Endothelial cell of umbilical vein (primary cell): ENCODE measurements around the gene SH3GL3. TPM values are rescaled to one million over a fixed set of nuclear protein-coding genes. Genes with fewer than 3 reads are reported as not detected.

Experiments
- BruUV-seq: library from RNA; stranded (reverse); fragments of 400-500 nt; replicated peaks from 2 replicates; lab custom pipeline; 2021; lab: Mats Ljungman, UMichigan
- CTCF ChIA-PET: fragments of 300-600, 350-600 bp; sonication (Branson Sonifier 250); formaldehyde crosslinking; loops from one replicate; lab custom pipeline; 2021; ENCODE audit warnings: antibody characterized with exemption, inconsistent platforms; lab: Charles Lee
- POLR2A ChIA-PET: fragments of 300-600, 350-600 bp; sonication (Branson Sonifier 250); formaldehyde crosslinking; loops from one replicate; lab custom pipeline; 2021; ENCODE audit warnings: antibody characterized with exemption, inconsistent platforms; lab: Charles Lee
- DNase-seq: peaks from one replicate; pipeline ENCODE4 v3.0.0-alpha.2; 2011; ENCODE audit warnings: low read depth, low spot score
- FAIRE-seq: peaks from 2 replicates; lab custom pipeline; 2011; peaks lifted over from hg19 to GRCh38; lab: Jason Lieb, UNC
- H2AFZ ChIP-seq: 2 replicates; pipeline ENCODE4 v1.6.0; 2012; ENCODE audit warnings: low read depth, low read length, control low read depth, inconsistent platforms
- H3K27ac ChIP-seq: 2 replicates; pipeline ENCODE4 v1.5.1; 2011; ENCODE audit warnings: low read depth, mild to moderate bottlenecking, control low read depth, low read length, moderate library complexity; ENCODE audit not compliant: insufficient read depth
- H3K27me3 ChIP-seq, 2 experiments: 2 replicates each; pipeline versions ENCODE4 v1.6.0 to v1.6.1; 2011; ENCODE audit warnings: low read length in 2 of 2, mixed read lengths in 1 of 2; ENCODE audit not compliant: control insufficient read depth in 2 of 2, insufficient read depth in 2 of 2
- H3K36me3 ChIP-seq, 2 experiments: 2 replicates in 1 of 2; 3 replicates in 1 of 2; pipeline ENCODE4 v1.5.1; 2011; ENCODE audit warnings: low read length in 2 of 2, mild to moderate bottlenecking in 1 of 2, moderate library complexity in 1 of 2; ENCODE audit not compliant: control insufficient read depth in 2 of 2, insufficient read depth in 2 of 2; ENCODE audit errors: extremely low read depth in 1 of 2
- H3K4me1 ChIP-seq: 3 replicates; pipeline ENCODE4 v1.5.1; 2011; ENCODE audit warnings: mild to moderate bottlenecking, low read length; ENCODE audit not compliant: control insufficient read depth, insufficient read depth; ENCODE audit errors: extremely low read depth
- H3K4me2 ChIP-seq: 2 replicates; pipeline ENCODE4 v1.6.1; 2011; ENCODE audit warnings: low read length, control low read depth, mixed read lengths; ENCODE audit not compliant: insufficient read depth
- H3K4me3 ChIP-seq, 3 experiments: fragments of 200-600 bp in 1 of 3; sonication (generic), shearing (Covaris generic) in 1 of 3; replicated peaks in 1 of 3; 2 replicates each; pipeline ENCODE4 v1.5.1; 2011 to 2016; ENCODE audit warnings: control low read depth in 3 of 3, low read length in 3 of 3, mild to moderate bottlenecking in 2 of 3, inconsistent platforms in 1 of 3, low read depth in 1 of 3, moderate library complexity in 1 of 3; ENCODE audit not compliant: insufficient read depth in 1 of 3
- H3K79me2 ChIP-seq: 2 replicates; pipeline ENCODE4 v1.6.0; 2012; ENCODE audit warnings: low read length, inconsistent platforms; ENCODE audit not compliant: control insufficient read depth, insufficient read depth
- H3K9ac ChIP-seq: replicated peaks from 2 replicates; pipeline ENCODE3; 2011; ENCODE audit warnings: low read length, control low read depth; ENCODE audit not compliant: insufficient read depth; ENCODE audit errors: extremely low read depth
- H3K9me1 ChIP-seq: replicated peaks from 3 replicates; pipeline ENCODE4 v1.6.0; 2011; ENCODE audit warnings: mild to moderate bottlenecking, low read length; ENCODE audit not compliant: control insufficient read depth, insufficient read depth; ENCODE audit errors: extremely low read depth
- H3K9me3 ChIP-seq: replicated peaks from 2 replicates; pipeline ENCODE4 v1.5.1; 2012; ENCODE audit warnings: low read length, inconsistent platforms; ENCODE audit not compliant: control insufficient read depth, insufficient read depth
- H4K20me1 ChIP-seq: replicated peaks from 2 replicates; pipeline ENCODE3; 2011; ENCODE audit warnings: mild to moderate bottlenecking, low read length; ENCODE audit not compliant: control insufficient read depth, insufficient read depth; ENCODE audit errors: extremely low read depth
- EZH2 ChIP-seq: IDR thresholded peaks from 2 replicates; pipeline ENCODE4 v1.6.1; 2012; ENCODE audit warnings: borderline replicate concordance, low read depth, mild to moderate bottlenecking, moderate library complexity, low read length, inconsistent platforms; ENCODE audit not compliant: severe bottlenecking
- FOS ChIP-seq: IDR thresholded peaks from 2 replicates; pipeline ENCODE4 v1.6.1; 2011; ENCODE audit warnings: mild to moderate bottlenecking, low read length, moderate library complexity, borderline replicate concordance; ENCODE audit not compliant: insufficient read depth
- GATA2 ChIP-seq: IDR thresholded peaks from 2 replicates; pipeline ENCODE4 v1.7.0; 2011; ENCODE audit warnings: low read depth, mild to moderate bottlenecking, moderate library complexity, mixed read lengths, low read length; ENCODE audit not compliant: insufficient read length, insufficient read depth
- JUN ChIP-seq: IDR thresholded peaks from 2 replicates; pipeline ENCODE4 v1.6.1; 2011; ENCODE audit warnings: borderline replicate concordance, low read depth; ENCODE audit not compliant: insufficient read length, insufficient read depth
- MAX ChIP-seq: IDR thresholded peaks from 2 replicates; pipeline ENCODE4 v1.6.1; 2011; ENCODE audit not compliant: insufficient read depth, insufficient read length
- MYC ChIP-seq: IDR thresholded peaks from one replicate; pipeline ENCODE4 v1.6.1; 2011; ENCODE audit warnings: mild to moderate bottlenecking, low read depth, low read length
- POLR2A ChIP-seq: IDR thresholded peaks from 2 replicates; pipeline ENCODE4 v1.6.1; 2012; ENCODE audit warnings: low read depth, mild to moderate bottlenecking, control low read depth, low read length
- POLR2AphosphoS5 ChIP-seq: IDR thresholded peaks from 2 replicates; pipeline ENCODE4 v1.6.1; 2012; ENCODE audit warnings: low read depth, mild to moderate bottlenecking, control low read depth, low read length, moderate library complexity; ENCODE audit not compliant: insufficient read depth
- dilution Hi-C: fragments of 300-500 bp; cut with MboI; formaldehyde crosslinking; loops from one replicate; pipeline ENCODE4 v1.15.0; 2019; ENCODE audit warnings: low sequenced_read_pairs; ENCODE audit not compliant: extremely low pct_ligation_motif_present
- intact Hi-C: fragments of 100-400 bp; cut with micrococcal nuclease; formaldehyde crosslinking; loops from one replicate; pipeline ENCODE4 v1.10.0; 2022
- polyA plus RNA-seq, 4 experiments: library from polyadenylated mRNA; depleted of rRNA in 3 of 4; stranded (reverse) in 3 of 4; unstranded in 1 of 4; fragments of >200 nt; gene quantifications; 2 replicates each; pipeline versions ENCODE4 v1.2.1 to v1.2.3, GENCODE V29; 2011 to 2012; ENCODE audit warnings: missing spikeins in 1 of 4
- total RNA-seq: library from RNA; stranded (reverse); gene quantifications from 2 replicates; pipeline ENCODE4 v1.2.3, GENCODE V29; 2021
- TF ChIP-seq, protein P1 (sequence below), 2 donors: IDR thresholded peaks; 1 replicate in 1 of 2; 2 replicates in 1 of 2; pipeline ENCODE4 v1.5.1; 2011; ENCODE audit warnings: low read length in 2 of 2, mild to moderate bottlenecking in 2 of 2, moderate library complexity in 2 of 2, control low read depth in 1 of 2, inconsistent platforms in 1 of 2, low read depth in 1 of 2; ENCODE audit not compliant: insufficient read depth in 1 of 2; ENCODE audit errors: extremely low read depth in 1 of 2

SH3GL3 gene
- total and polyA plus RNA-seq, 2 donors (not counting 3 experiments of a cell fraction or from before 2014, with no cell fraction given): not detected

GRCh38 chr15:83486363-83486762 lies 39.2 kb downstream of the SH3GL3 start:
- Histone ChIP-seq H4K20me1 (no peaks in the 10 kb centered on the region), H3K27me3 (no peaks in the 10 kb centered on the region), H3K9me3 (no peaks in the 10 kb centered on the region), H3K79me2 (no peaks in the 10 kb centered on the region), H3K9ac (no peak overlapping the region), H3K4me3 (no peak overlapping the region), H2AFZ (no peak overlapping the region), H3K9me1 (no peaks in the 10 kb centered on the region), H3K4me2 (no peak overlapping the region), H3K4me1 (no peaks in the 10 kb centered on the region), H3K27ac (no peak overlapping the region), H3K36me3 (no peaks in the 10 kb centered on the region)
- TF ChIP-seq JUN (no peak), MYC (no peak), FOS (no peak), MAX (no peak), EZH2 (no peak), POLR2AphosphoS5 (no peak), POLR2A (no peak), GATA2 (no peak)
- TF ChIP-seq, protein P1, sequence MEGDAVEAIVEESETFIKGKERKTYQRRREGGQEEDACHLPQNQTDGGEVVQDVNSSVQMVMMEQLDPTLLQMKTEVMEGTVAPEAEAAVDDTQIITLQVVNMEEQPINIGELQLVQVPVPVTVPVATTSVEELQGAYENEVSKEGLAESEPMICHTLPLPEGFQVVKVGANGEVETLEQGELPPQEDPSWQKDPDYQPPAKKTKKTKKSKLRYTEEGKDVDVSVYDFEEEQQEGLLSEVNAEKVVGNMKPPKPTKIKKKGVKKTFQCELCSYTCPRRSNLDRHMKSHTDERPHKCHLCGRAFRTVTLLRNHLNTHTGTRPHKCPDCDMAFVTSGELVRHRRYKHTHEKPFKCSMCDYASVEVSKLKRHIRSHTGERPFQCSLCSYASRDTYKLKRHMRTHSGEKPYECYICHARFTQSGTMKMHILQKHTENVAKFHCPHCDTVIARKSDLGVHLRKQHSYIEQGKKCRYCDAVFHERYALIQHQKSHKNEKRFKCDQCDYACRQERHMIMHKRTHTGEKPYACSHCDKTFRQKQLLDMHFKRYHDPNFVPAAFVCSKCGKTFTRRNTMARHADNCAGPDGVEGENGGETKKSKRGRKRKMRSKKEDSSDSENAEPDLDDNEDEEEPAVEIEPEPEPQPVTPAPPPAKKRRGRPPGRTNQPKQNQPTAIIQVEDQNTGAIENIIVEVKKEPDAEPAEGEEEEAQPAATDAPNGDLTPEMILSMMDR (IDR thresholded peaks at IDR 0.05; ENCODE audit: extremely low read depth in 1 of 2, insufficient read depth in 1 of 2, low read depth in 1 of 2, low read length in 2 of 2): no peak
- no TSS peak for BruUV-seq
- no peak for FAIRE-seq
- dilution Hi-C loops: no loop called here
- POLR2A ChIA-PET: no interaction called here
- no peak for DNase-seq
- CTCF ChIA-PET: no interaction called here
- intact Hi-C loops: no loop called here
